ENCODE measurements around the gene ANKFY1.

Gene ANKFY1

DNA sequence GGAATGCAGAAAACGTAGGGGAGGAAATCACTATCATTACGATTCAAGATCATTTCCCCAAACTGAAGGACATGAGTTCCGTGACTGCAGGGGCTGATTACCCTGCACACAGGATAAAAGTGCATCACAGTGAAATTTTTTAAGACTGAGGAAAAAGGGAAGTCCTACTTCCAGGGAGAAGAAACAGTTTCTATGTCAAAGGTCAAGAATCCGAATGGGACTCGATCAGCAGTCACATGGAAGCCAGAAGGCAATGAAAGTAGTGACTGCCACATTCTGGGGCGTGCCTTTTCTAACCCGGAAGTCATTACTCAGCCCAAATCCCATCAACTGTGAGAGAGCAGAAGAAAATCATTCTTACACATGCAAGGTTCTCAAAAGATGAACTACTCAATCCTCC is 133.1 kb downstream of the ANKFY1 start:
- Histone ChIP-seq H3K9me3 (ENCODE audit: control insufficient read depth, insufficient read depth, low read depth, low read length) (no peaks in the 10 kb centered on the region), H3K4me3 (ENCODE audit: low read depth, low read length) (no peak overlapping the region), H3K27ac (ENCODE audit: extremely low read depth, low read depth, low read length) (peak overlapping the region; percentile 24; the same call in 1 of the 2 replicates), H3K36me3 (ENCODE audit: control insufficient read depth in 2 of 2, insufficient read depth in 1 of 2, low read length in 2 of 2) (no peaks in the 10 kb centered on the region; a peak in 1 of 3 replicates), H3K4me1 (ENCODE audit: control insufficient read depth, insufficient read depth, low read length) (peaks cover 9% of the 10 kb centered on the region)
- CTCF ChIA-PET = no interaction called here
- POLR2A ChIA-PET = no interaction called here
- no peak for TF ChIP-seq ZNF510 (tag by site-specific recombination; IDR thresholded peaks at IDR 0.05; ENCODE audit: insufficient replicate concordance)
- no peak for TF ChIP-seq ZNF394 (tag by site-specific recombination; IDR thresholded peaks at IDR 0.05; ENCODE audit: borderline replicate concordance)
- TF ChIP-seq, protein P1, sequence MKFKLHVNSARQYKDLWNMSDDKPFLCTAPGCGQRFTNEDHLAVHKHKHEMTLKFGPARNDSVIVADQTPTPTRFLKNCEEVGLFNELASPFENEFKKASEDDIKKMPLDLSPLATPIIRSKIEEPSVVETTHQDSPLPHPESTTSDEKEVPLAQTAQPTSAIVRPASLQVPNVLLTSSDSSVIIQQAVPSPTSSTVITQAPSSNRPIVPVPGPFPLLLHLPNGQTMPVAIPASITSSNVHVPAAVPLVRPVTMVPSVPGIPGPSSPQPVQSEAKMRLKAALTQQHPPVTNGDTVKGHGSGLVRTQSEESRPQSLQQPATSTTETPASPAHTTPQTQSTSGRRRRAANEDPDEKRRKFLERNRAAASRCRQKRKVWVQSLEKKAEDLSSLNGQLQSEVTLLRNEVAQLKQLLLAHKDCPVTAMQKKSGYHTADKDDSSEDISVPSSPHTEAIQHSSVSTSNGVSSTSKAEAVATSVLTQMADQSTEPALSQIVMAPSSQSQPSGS (tag by site-specific recombination; IDR thresholded peaks at IDR 0.05; ENCODE audit: low read depth) = no peak
- TF ChIP-seq ZNF521 (tag by site-specific recombination; IDR thresholded peaks at IDR 0.05) = no peak
- TF ChIP-seq ZNF132 (tag by site-specific recombination; IDR thresholded peaks at IDR 0.05; ENCODE audit: borderline replicate concordance) = no peak
- no peak for TF ChIP-seq ZEB2 (tag by site-specific recombination; IDR thresholded peaks at IDR 0.05)
- no peak for TF ChIP-seq KLF8 (tag by site-specific recombination; IDR thresholded peaks at IDR 0.05)
- TF ChIP-seq, protein P2, sequence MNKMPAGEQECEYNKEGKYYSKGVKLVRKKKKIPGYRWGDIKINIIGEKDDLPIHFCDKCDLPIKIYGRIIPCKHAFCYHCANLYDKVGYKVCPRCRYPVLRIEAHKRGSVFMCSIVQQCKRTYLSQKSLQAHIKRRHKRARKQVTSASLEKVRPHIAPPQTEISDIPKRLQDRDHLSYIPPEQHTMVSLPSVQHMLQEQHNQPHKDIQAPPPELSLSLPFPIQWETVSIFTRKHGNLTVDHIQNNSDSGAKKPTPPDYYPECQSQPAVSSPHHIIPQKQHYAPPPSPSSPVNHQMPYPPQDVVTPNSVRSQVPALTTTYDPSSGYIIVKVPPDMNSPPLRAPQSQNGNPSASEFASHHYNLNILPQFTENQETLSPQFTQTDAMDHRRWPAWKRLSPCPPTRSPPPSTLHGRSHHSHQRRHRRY (tag by site-specific recombination; IDR thresholded peaks at IDR 0.05) = no peak
- TF ChIP-seq, protein P3, sequence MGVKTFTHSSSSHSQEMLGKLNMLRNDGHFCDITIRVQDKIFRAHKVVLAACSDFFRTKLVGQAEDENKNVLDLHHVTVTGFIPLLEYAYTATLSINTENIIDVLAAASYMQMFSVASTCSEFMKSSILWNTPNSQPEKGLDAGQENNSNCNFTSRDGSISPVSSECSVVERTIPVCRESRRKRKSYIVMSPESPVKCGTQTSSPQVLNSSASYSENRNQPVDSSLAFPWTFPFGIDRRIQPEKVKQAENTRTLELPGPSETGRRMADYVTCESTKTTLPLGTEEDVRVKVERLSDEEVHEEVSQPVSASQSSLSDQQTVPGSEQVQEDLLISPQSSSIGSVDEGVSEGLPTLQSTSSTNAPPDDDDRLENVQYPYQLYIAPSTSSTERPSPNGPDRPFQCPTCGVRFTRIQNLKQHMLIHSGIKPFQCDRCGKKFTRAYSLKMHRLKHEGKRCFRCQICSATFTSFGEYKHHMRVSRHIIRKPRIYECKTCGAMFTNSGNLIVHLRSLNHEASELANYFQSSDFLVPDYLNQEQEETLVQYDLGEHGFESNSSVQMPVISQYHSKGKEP (tag by site-specific recombination; IDR thresholded peaks at IDR 0.05) = no peak
- no peak for TF ChIP-seq ZNF248 (tag by site-specific recombination; IDR thresholded peaks at IDR 0.05)
- no peak for TF ChIP-seq ZSCAN23 (tag by site-specific recombination; IDR thresholded peaks at IDR 0.05)
- no peak for TF ChIP-seq ZNF677 (tag by site-specific recombination; IDR thresholded peaks at IDR 0.05)

DNA sequence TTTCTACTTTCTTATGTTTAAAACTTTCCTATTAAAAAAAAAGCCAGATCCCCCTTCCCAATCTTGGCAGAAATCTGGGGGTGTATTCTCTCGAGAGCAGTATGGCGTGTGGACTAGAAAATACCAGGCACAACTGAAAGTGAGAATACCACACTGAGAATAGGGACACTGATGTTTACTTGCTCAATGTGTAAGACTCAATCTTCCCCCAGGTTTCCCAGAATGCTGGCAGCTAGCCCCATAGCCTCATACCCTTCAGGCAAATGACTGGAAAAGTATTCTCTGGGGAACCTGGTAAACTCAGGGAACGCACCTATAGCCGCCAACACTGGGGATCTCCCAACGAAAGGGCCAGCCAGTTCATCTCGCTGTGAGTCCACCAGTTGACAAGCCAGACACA is 136.2 kb downstream of the ANKFY1 start:
- Histone ChIP-seq H3K9me3 (ENCODE audit: control insufficient read depth, insufficient read depth, low read depth, low read length) (no peaks in the 10 kb centered on the region), H3K4me3 (ENCODE audit: low read depth, low read length) (no peak overlapping the region), H3K27ac (ENCODE audit: extremely low read depth, low read depth, low read length) (no peak overlapping the region), H3K4me1 (ENCODE audit: control insufficient read depth, insufficient read depth, low read length) (no peaks in the 10 kb centered on the region; the same call in 1 of the 2 replicates), H3K36me3 (ENCODE audit: control insufficient read depth in 2 of 2, insufficient read depth in 1 of 2, low read length in 2 of 2) (peaks cover 9 to 18% of the 10 kb centered on the region in 2 experiments)
- TF ChIP-seq ZNF626 (tag by site-specific recombination; IDR thresholded peaks at IDR 0.05) (no peak), KLF8 (tag by site-specific recombination; IDR thresholded peaks at IDR 0.05) (no peak), HOXA7 (CRISPR knock-in tag; IDR thresholded peaks at IDR 0.05; ENCODE audit: borderline replicate concordance) (no peak), KLF16 (tag by site-specific recombination; IDR thresholded peaks at IDR 0.05) (no peak), KLF1 (tag by site-specific recombination; IDR thresholded peaks at IDR 0.05) (no peak), ZXDB (tag by site-specific recombination; IDR thresholded peaks at IDR 0.05) (no peak), PRDM1 (tag by site-specific recombination; IDR thresholded peaks at IDR 0.05) (no peak)
- CTCF ChIA-PET = no interaction called here
- POLR2A ChIA-PET = interaction anchor here (1.5 kb wide), 1 partner anchor 15 kb away, joined by 6 read pairs; the partner anchor contains the start of gene ZZEF1

DNA sequence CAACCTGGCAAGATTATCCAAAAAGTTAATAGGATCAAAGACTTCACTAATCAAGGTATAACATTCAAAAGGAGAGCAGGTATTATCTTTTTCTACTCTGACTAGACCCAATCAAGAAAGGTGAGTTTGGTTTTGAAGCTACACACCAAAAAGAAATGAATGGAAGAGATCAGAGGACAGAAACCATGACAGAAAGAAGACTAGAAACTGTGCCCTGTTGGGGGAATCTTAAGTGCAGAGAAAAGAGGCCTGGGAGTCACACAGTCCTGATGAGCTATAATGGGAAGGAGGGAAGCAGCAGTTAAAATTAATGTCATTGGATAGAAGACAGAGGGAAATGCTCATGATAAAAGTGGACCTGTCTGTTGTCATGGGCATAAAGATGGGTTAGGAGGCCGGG is 138.2 kb downstream of the ANKFY1 start:
- ChIA-PET CTCF (no interaction called here), POLR2A (interaction anchor here (1.2 kb wide), 1 partner anchor 17 kb away, joined by 4 read pairs; the partner anchor contains the start of genes CYB5D2 and ZZEF1)
- Histone ChIP-seq H3K4me3 (ENCODE audit: low read depth, low read length) (no peak overlapping the region), H3K27ac (ENCODE audit: extremely low read depth, low read depth, low read length) (no peak overlapping the region), H3K4me1 (ENCODE audit: control insufficient read depth, insufficient read depth, low read length) (no peaks in the 10 kb centered on the region), H3K9me3 (ENCODE audit: control insufficient read depth, insufficient read depth, low read depth, low read length) (no peaks in the 10 kb centered on the region), H3K36me3 (ENCODE audit: control insufficient read depth in 2 of 2, insufficient read depth in 1 of 2, low read length in 2 of 2) (peaks cover 25 to 35% of the 10 kb centered on the region in 2 experiments)
- TF ChIP-seq ZNF664 (tag by site-specific recombination; IDR thresholded peaks at IDR 0.05) (no peak), KLF16 (tag by site-specific recombination; IDR thresholded peaks at IDR 0.05) (no peak), HOXA7 (CRISPR knock-in tag; IDR thresholded peaks at IDR 0.05; ENCODE audit: borderline replicate concordance) (no peak)
- TF ChIP-seq, protein P4, sequence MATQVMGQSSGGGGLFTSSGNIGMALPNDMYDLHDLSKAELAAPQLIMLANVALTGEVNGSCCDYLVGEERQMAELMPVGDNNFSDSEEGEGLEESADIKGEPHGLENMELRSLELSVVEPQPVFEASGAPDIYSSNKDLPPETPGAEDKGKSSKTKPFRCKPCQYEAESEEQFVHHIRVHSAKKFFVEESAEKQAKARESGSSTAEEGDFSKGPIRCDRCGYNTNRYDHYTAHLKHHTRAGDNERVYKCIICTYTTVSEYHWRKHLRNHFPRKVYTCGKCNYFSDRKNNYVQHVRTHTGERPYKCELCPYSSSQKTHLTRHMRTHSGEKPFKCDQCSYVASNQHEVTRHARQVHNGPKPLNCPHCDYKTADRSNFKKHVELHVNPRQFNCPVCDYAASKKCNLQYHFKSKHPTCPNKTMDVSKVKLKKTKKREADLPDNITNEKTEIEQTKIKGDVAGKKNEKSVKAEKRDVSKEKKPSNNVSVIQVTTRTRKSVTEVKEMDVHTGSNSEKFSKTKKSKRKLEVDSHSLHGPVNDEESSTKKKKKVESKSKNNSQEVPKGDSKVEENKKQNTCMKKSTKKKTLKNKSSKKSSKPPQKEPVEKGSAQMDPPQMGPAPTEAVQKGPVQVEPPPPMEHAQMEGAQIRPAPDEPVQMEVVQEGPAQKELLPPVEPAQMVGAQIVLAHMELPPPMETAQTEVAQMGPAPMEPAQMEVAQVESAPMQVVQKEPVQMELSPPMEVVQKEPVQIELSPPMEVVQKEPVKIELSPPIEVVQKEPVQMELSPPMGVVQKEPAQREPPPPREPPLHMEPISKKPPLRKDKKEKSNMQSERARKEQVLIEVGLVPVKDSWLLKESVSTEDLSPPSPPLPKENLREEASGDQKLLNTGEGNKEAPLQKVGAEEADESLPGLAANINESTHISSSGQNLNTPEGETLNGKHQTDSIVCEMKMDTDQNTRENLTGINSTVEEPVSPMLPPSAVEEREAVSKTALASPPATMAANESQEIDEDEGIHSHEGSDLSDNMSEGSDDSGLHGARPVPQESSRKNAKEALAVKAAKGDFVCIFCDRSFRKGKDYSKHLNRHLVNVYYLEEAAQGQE (tag by site-specific recombination; IDR thresholded peaks at IDR 0.05) = no peak
- TF ChIP-seq, protein P2 (tag by site-specific recombination; IDR thresholded peaks at IDR 0.05) = no peak
- TF ChIP-seq, protein P5, sequence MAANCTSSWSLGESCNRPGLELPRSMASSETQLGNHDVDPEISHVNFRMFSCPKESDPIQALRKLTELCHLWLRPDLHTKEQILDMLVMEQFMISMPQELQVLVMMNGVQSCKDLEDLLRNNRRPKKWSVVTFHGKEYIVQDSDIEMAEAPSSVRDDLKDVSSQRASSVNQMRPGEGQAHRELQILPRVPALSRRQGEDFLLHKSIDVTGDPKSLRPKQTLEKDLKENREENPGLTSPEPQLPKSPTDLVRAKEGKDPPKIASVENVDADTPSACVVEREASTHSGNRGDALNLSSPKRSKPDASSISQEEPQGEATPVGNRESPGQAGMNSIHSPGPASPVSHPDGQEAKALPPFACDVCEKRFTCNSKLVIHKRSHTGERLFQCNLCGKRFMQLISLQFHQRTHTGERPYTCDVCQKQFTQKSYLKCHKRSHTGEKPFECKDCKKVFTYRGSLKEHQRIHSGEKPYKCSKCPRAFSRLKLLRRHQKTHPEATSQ (tag by site-specific recombination; IDR thresholded peaks at IDR 0.05) = no peak

Measured in HEK293 (cell line).